H1 (cell line): ENCODE measurements around the gene SS18L1. TPM values are rescaled to one million over a fixed set of nuclear protein-coding genes. Genes with fewer than 3 reads are reported as not detected.

Experiments
- CTCF ChIA-PET: fragments of 300-600 bp; sonication (Branson Sonifier 250); formaldehyde crosslinking; loops from one replicate; lab custom pipeline; 2021; ENCODE audit not compliant: partially characterized antibody; lab: Charles Lee
- POLR2A ChIA-PET: fragments of 300-600 bp; sonication (Branson Sonifier 250); formaldehyde crosslinking; loops from one replicate; lab custom pipeline; 2021; ENCODE audit warnings: inconsistent platforms; ENCODE audit not compliant: partially characterized antibody; lab: Charles Lee
- DNase-seq, 2 experiments: peaks; one replicate each; pipeline versions ENCODE4 v3.0.0 to v3.0.0-alpha.2; 2010 to 2022; ENCODE audit warnings: low spot score in 2 of 2, low read depth in 1 of 2, mixed read lengths in 1 of 2
- FAIRE-seq: peaks from 2 replicates; lab custom pipeline; 2011; peaks lifted over from hg19 to GRCh38; lab: Jason Lieb, UNC
- H2AFZ ChIP-seq: 2 replicates; pipeline ENCODE4 v1.8.1; 2012; ENCODE audit warnings: low read length, inconsistent platforms
- H2AK5ac ChIP-seq: 2 replicates; pipeline ENCODE4 v1.6.1; 2013; ENCODE audit warnings: low read depth, low read length
- H2BK120ac ChIP-seq: replicated peaks from 2 replicates; pipeline ENCODE3; 2013; ENCODE audit warnings: low read depth, low read length, inconsistent platforms
- H2BK12ac ChIP-seq: 2 replicates; pipeline ENCODE4 v1.6.1; 2013; ENCODE audit warnings: low read depth, low read length
- H2BK15ac ChIP-seq: 2 replicates; pipeline ENCODE4 v1.6.1; 2013; ENCODE audit warnings: low read length
- H2BK20ac ChIP-seq: 2 replicates; pipeline ENCODE4 v1.6.1; 2013; ENCODE audit warnings: low read length
- H2BK5ac ChIP-seq: 2 replicates; pipeline ENCODE4 v1.6.1; 2013; ENCODE audit warnings: low read depth, low read length
- H3K14ac ChIP-seq: 2 replicates; pipeline ENCODE4 v1.6.1; 2013; ENCODE audit warnings: inconsistent platforms; ENCODE audit not compliant: insufficient read length
- H3K18ac ChIP-seq: 2 replicates; pipeline ENCODE4 v1.6.1; 2013; ENCODE audit warnings: low read length; ENCODE audit errors: extremely low read depth
- H3K23ac ChIP-seq: 2 replicates; pipeline ENCODE4 v1.6.1; 2013; ENCODE audit warnings: inconsistent platforms; ENCODE audit not compliant: insufficient read length
- H3K23me2 ChIP-seq: 2 replicates; pipeline ENCODE4 v1.6.1; 2013; ENCODE audit warnings: low read depth, low read length
- H3K27ac ChIP-seq: 2 replicates; pipeline ENCODE4 v1.6.1; 2011; ENCODE audit warnings: low read depth, low read length, inconsistent platforms
- H3K27me3 ChIP-seq, 4 experiments: replicated peaks in 1 of 4; 1 replicate in 1 of 4; 2 replicates in 3 of 4; pipeline versions ENCODE4 v1.6.1 to v1.8.1; 2011 to 2013; ENCODE audit warnings: low read length in 3 of 4, mild to moderate bottlenecking in 3 of 4, inconsistent platforms in 2 of 4, mixed read lengths in 2 of 4, moderate library complexity in 1 of 4; ENCODE audit not compliant: control insufficient read depth in 3 of 4, insufficient read depth in 3 of 4; ENCODE audit errors: extremely low read depth in 1 of 4
- H3K36me3 ChIP-seq, 4 experiments: 2 replicates each; pipeline versions ENCODE4 v1.6.1 to v1.8.1; 2011 to 2013; ENCODE audit warnings: mild to moderate bottlenecking in 4 of 4, low read length in 3 of 4, moderate library complexity in 2 of 4, control low read depth in 1 of 4, inconsistent platforms in 1 of 4; ENCODE audit not compliant: insufficient read depth in 4 of 4, control insufficient read depth in 2 of 4
- H3K4ac ChIP-seq: replicated peaks from 2 replicates; pipeline ENCODE3; 2013; ENCODE audit warnings: low read length, low read depth, mixed read lengths, inconsistent platforms; ENCODE audit not compliant: insufficient read length
- H3K4me1 ChIP-seq, 4 experiments: replicated peaks in 1 of 4; 1 replicate in 1 of 4; 2 replicates in 3 of 4; pipeline versions ENCODE4 v1.6.1 to v1.8.1; 2011 to 2013; ENCODE audit warnings: low read length in 3 of 4, inconsistent platforms in 2 of 4, mixed read lengths in 1 of 4; ENCODE audit not compliant: insufficient read depth in 4 of 4, control insufficient read depth in 3 of 4
- H3K4me2 ChIP-seq, 2 experiments: 2 replicates each; pipeline versions ENCODE4 v1.6.1 to v1.8.1; 2011 to 2013; ENCODE audit warnings: low read depth in 2 of 2, low read length in 2 of 2, control low read depth in 1 of 2, inconsistent platforms in 1 of 2, mild to moderate bottlenecking in 1 of 2; ENCODE audit not compliant: insufficient read depth in 1 of 2
- H3K4me3 ChIP-seq, 4 experiments: fragments of 200-600, 300-600 bp in 1 of 4; sonication (generic), shearing (Covaris generic), sonication (Bioruptor Twin) in 1 of 4; 2 replicates each; pipeline versions ENCODE4 v1.5.1 to v1.8.1; 2011 to 2016; ENCODE audit warnings: low read length in 4 of 4, low read depth in 3 of 4, control low read depth in 2 of 4, inconsistent platforms in 2 of 4, mild to moderate bottlenecking in 2 of 4, mixed read lengths in 1 of 4, moderate library complexity in 1 of 4; ENCODE audit not compliant: insufficient read depth in 2 of 4; ENCODE audit errors: extremely low read depth in 1 of 4
- H3K56ac ChIP-seq: replicated peaks from 2 replicates; pipeline ENCODE3; 2013; ENCODE audit warnings: low read depth, mild to moderate bottlenecking, mixed read lengths, low read length, inconsistent platforms; ENCODE audit not compliant: insufficient read length
- H3K79me1 ChIP-seq: 2 replicates; pipeline ENCODE4 v1.6.1; 2013; ENCODE audit warnings: low read depth, low read length, control low read depth
- H3K79me2 ChIP-seq, 2 experiments: 2 replicates each; pipeline versions ENCODE4 v1.6.1 to v1.8.1; 2012 to 2013; ENCODE audit warnings: low read length in 2 of 2, mild to moderate bottlenecking in 2 of 2, inconsistent platforms in 1 of 2; ENCODE audit not compliant: insufficient read depth in 2 of 2, control insufficient read depth in 1 of 2
- H3K9ac ChIP-seq, 4 experiments: replicated peaks in 1 of 4; 1 replicate in 1 of 4; 2 replicates in 3 of 4; pipeline versions ENCODE4 v1.6.1 to v1.8.1; 2011 to 2013; ENCODE audit warnings: low read depth in 3 of 4, low read length in 3 of 4, control low read depth in 2 of 4, mild to moderate bottlenecking in 2 of 4, moderate library complexity in 2 of 4, inconsistent platforms in 1 of 4; ENCODE audit errors: extremely low read depth in 1 of 4
- H3K9me3 ChIP-seq, 2 experiments: 2 replicates each; pipeline versions ENCODE4 v1.6.1 to v1.8.1; 2012 to 2013; ENCODE audit warnings: mild to moderate bottlenecking in 2 of 2, moderate library complexity in 2 of 2, control low read depth in 1 of 2, inconsistent platforms in 1 of 2, low read depth in 1 of 2, low read length in 1 of 2, mixed read lengths in 1 of 2; ENCODE audit not compliant: insufficient read depth in 2 of 2
- H4K20me1 ChIP-seq, 2 experiments: replicated peaks in 1 of 2; 2 replicates each; pipeline versions ENCODE3 to v1.8.1; 2011 to 2013; ENCODE audit warnings: inconsistent platforms in 2 of 2, low read length in 2 of 2, mild to moderate bottlenecking in 1 of 2; ENCODE audit not compliant: insufficient read depth in 2 of 2, control insufficient read depth in 1 of 2
- H4K5ac ChIP-seq: 2 replicates; pipeline ENCODE4 v1.6.1; 2013; ENCODE audit warnings: low read length, low read depth, mixed read lengths, inconsistent platforms; ENCODE audit not compliant: insufficient read length
- H4K8ac ChIP-seq: 2 replicates; pipeline ENCODE4 v1.8.0; 2013; ENCODE audit warnings: mild to moderate bottlenecking, moderate library complexity, low read length, inconsistent platforms; ENCODE audit not compliant: insufficient read depth; ENCODE audit errors: extremely low read depth
- H4K91ac ChIP-seq: replicated peaks from 2 replicates; pipeline ENCODE3; 2013; ENCODE audit warnings: low read length, mixed read lengths, inconsistent platforms; ENCODE audit not compliant: insufficient read length
- ASH2L ChIP-seq: fragments of 200-600, 300-600 bp; sonication (generic); IDR thresholded peaks from one replicate; pipeline ENCODE4 v1.7.1; 2017; ENCODE audit warnings: low read length
- BACH1 ChIP-seq: IDR thresholded peaks from 2 replicates; pipeline ENCODE4 v1.6.1; 2012; ENCODE audit warnings: low read length, improper control_type of control experiment
- BCL11A ChIP-seq, 2 experiments: IDR thresholded peaks; one replicate each; pipeline ENCODE4 v1.6.1; 2011; ENCODE audit warnings: low read depth in 2 of 2, low read length in 2 of 2, mild to moderate bottlenecking in 2 of 2
- CHD1 ChIP-seq: IDR thresholded peaks from 2 replicates; pipeline ENCODE4 v1.6.1; 2012; ENCODE audit warnings: low read depth, low read length, improper control_type of control experiment
- GABPA ChIP-seq: IDR thresholded peaks from 2 replicates; pipeline ENCODE4 v1.6.1; 2011; ENCODE audit warnings: mild to moderate bottlenecking, low read length, moderate library complexity, borderline replicate concordance; ENCODE audit not compliant: insufficient read depth
- HDAC6 ChIP-seq: IDR thresholded peaks from one replicate; pipeline ENCODE4 v1.7.1; 2012; ENCODE audit warnings: low read depth, mild to moderate bottlenecking, inconsistent platforms, low read length, moderate library complexity
- KDM1A ChIP-seq: fragments of 200-600, 300-600 bp; sonication (generic); IDR thresholded peaks from 2 replicates; pipeline ENCODE4 v1.7.1; 2016; ENCODE audit warnings: mild to moderate bottlenecking, low read length, borderline replicate concordance
- PHF8 ChIP-seq: fragments of 200-600 bp; sonication (generic); conservative IDR thresholded peaks from 2 replicates; pipeline ENCODE4 v1.7.1; 2012; ENCODE audit warnings: low read depth, mild to moderate bottlenecking, inconsistent platforms, low read length, moderate library complexity
- POU5F1 ChIP-seq: IDR thresholded peaks from 2 replicates; pipeline ENCODE4 v1.6.1; 2011; ENCODE audit warnings: low read depth, mild to moderate bottlenecking, low read length, moderate library complexity
- SIN3A ChIP-seq, 2 experiments: IDR thresholded peaks in 1 of 2; conservative IDR thresholded peaks in 1 of 2; 2 replicates each; pipeline ENCODE4 v1.6.1; 2011 to 2012; ENCODE audit warnings: low read length in 2 of 2, improper control_type of control experiment in 1 of 2, low read depth in 1 of 2, mild to moderate bottlenecking in 1 of 2
- SP2 ChIP-seq: IDR thresholded peaks from 2 replicates; pipeline ENCODE4 v1.6.1; 2012; ENCODE audit warnings: mild to moderate bottlenecking, low read length, inconsistent platforms
- SP4 ChIP-seq: IDR thresholded peaks from 2 replicates; pipeline ENCODE4 v1.6.1; 2012; ENCODE audit warnings: low read length, inconsistent platforms
- TBP ChIP-seq: IDR thresholded peaks from 2 replicates; pipeline ENCODE4 v1.6.1; 2011; ENCODE audit warnings: low read depth, low read length, improper control_type of control experiment
- TEAD4 ChIP-seq: IDR thresholded peaks from 2 replicates; pipeline ENCODE4 v1.6.1; 2012; ENCODE audit warnings: low read depth, low read length, inconsistent platforms, mixed read lengths
- WGBS, 2 experiments: shearing (Covaris generic) in 1 of 2; methylation state at CpG; one replicate each; pipeline versions ENCODE4 v1.1.6 to v1.1.7; 2013 to 2015; ENCODE audit warnings: low lambda C conversion rate in 2 of 2, mixed read lengths in 2 of 2, inconsistent platforms in 1 of 2, low coverage in 1 of 2, missing lambda C conversion rate in 1 of 2; ENCODE audit not compliant: insufficient replicate concordance in 2 of 2, insufficient coverage in 1 of 2, insufficient read length in 1 of 2; ENCODE audit errors: extremely low coverage in 1 of 2, missing lambda C conversion rate in 1 of 2; 5-methylcytosine and 5-hydroxymethylcytosine counted together
- polyA plus RNA-seq, 7 experiments: library from polyadenylated mRNA; depleted of rRNA in 3 of 7; stranded (reverse) in 5 of 7; unstranded in 2 of 7; fragments of >200 nt in 5 of 7; fragments of 200-250 nt in 2 of 7; gene quantifications; 1 replicate in 5 of 7; 2 replicates in 1 of 7; 4 replicates in 1 of 7; pipeline versions ENCODE4 v1.2.1 to v1.2.3, GENCODE V29; 2011 to 2013; ENCODE audit warnings: missing spikeins in 2 of 7, mixed read lengths in 2 of 7
- total RNA-seq: library from RNA; stranded (reverse); fragmentation: NEBNext Ultra II Directional; extraction: Animal tissue kit (Norgen Biotek cat#: 25700); gene quantifications from 2 replicates; pipeline ENCODE4 v1.2.1, GENCODE V29; 2021
- TF ChIP-seq, protein P1 (sequence below): IDR thresholded peaks from 2 replicates; pipeline ENCODE4 v1.6.1; 2011; ENCODE audit warnings: low read length, improper control_type of control experiment

SS18L1 gene
- total and polyA plus RNA-seq, 2 of the 8 experiments (the other 6 are each of a cell fraction or from before 2014, with no cell fraction given), result 28.4 to 29.7 TPM

GRCh38 chr20:62196286-62196685, 52.7 kb downstream of the SS18L1 start:
- Histone ChIP-seq H3K14ac (no peak overlapping the region), H3K27ac (no peak overlapping the region), H3K27me3 (no peaks in the 10 kb centered on the region), H4K5ac (no peak overlapping the region), H3K56ac (no peak overlapping the region), H2AFZ (no peak overlapping the region), H3K9me3 (no peaks in the 10 kb centered on the region), H3K23ac (no peak overlapping the region), H3K79me2 (no peaks in the 10 kb centered on the region), H4K91ac (no peak overlapping the region), H2BK5ac (no peak overlapping the region), H3K4ac (no peak overlapping the region), H3K23me2 (no peaks in the 10 kb centered on the region), H3K4me3 (no peak overlapping the region), H3K4me1 (no peaks in the 10 kb centered on the region), H2AK5ac (no peak overlapping the region), H3K18ac (no peak overlapping the region), H2BK15ac (no peak overlapping the region), H2BK20ac (no peak overlapping the region), H3K79me1 (no peaks in the 10 kb centered on the region), H3K36me3 (peaks cover 0 to 20% (median 7%) of the 10 kb centered on the region in 4 experiments; a peak in 7 of 8 replicates), H4K8ac (no peak overlapping the region), H2BK120ac (no peak overlapping the region), H3K9ac (no peak overlapping the region), H2BK12ac (no peak overlapping the region), H3K4me2 (no peak overlapping the region), H4K20me1 (peaks cover 0 to 2% of the 10 kb centered on the region in 2 experiments)
- TF ChIP-seq SP2 (no peak), GABPA (no peak), ASH2L (no peak), BCL11A (IDR thresholded peaks at IDR 0.05; ENCODE audit: low read depth in 2 of 2, low read length in 2 of 2) (no peak), POU5F1 (no peak), PHF8 (no peak), KDM1A (no peak), SP4 (no peak), SIN3A (conservative IDR thresholded peaks at IDR 0.05 in 1 of 2, IDR thresholded peaks at IDR 0.05 in 1 of 2; ENCODE audit: low read depth in 1 of 2, low read length in 2 of 2) (no peak), TBP (no peak), BACH1 (no peak), CHD1 (no peak), HDAC6 (no peak), TEAD4 (no peak)
- TF ChIP-seq, protein P1, sequence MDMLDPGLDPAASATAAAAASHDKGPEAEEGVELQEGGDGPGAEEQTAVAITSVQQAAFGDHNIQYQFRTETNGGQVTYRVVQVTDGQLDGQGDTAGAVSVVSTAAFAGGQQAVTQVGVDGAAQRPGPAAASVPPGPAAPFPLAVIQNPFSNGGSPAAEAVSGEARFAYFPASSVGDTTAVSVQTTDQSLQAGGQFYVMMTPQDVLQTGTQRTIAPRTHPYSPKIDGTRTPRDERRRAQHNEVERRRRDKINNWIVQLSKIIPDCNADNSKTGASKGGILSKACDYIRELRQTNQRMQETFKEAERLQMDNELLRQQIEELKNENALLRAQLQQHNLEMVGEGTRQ, result no peak
- ChIA-PET CTCF (interaction anchor here (2.5 kb wide), 1 partner anchor 13 kb away, joined by 9 read pairs; no protein-coding TSS in a partner anchor), POLR2A (no interaction called here)
- no peak for DNase-seq
- 93% methylated on average over 10 of the region's 10 CpGs; no CpG with 5 or more reads in 1 of the 2 experiments for whole genome bisulfite sequencing, 2 experiments
- no peak for FAIRE-seq
